SJCRH30 (cell line): Measurements from ENCODE around the gene NDUFV1. TPM values are rescaled to one million over a fixed set of nuclear protein-coding genes. Genes with fewer than 3 reads are reported as not detected.
"Not testable (repeated sequence)": the region's sequence is repeated elsewhere in the genome, so short reads cannot be mapped to it uniquely, and the experiment has no call there.

Experiments
- DNase-seq, 2 experiments: peaks; one replicate each; pipeline ENCODE4 v3.0.0-alpha.2; 2015 to 2020
- H3K27ac ChIP-seq: fragments of 250-450 bp; sonication (Bioruptor Pico); 2 replicates; pipeline ENCODE4 v1.5.1; 2020; ENCODE audit warnings: mild to moderate bottlenecking, moderate library complexity
- H3K27me3 ChIP-seq: fragments of 250-450 bp; sonication (Bioruptor Pico); 2 replicates; pipeline ENCODE4 v1.5.1; 2020; ENCODE audit warnings: mild to moderate bottlenecking, moderate library complexity
- H3K36me3 ChIP-seq: fragments of 250-450 bp; sonication (Bioruptor Pico); 2 replicates; pipeline ENCODE4 v1.5.1; 2020; ENCODE audit warnings: mild to moderate bottlenecking, moderate library complexity
- H3K4me1 ChIP-seq: fragments of 250-450 bp; sonication (Bioruptor Pico); 2 replicates; pipeline ENCODE4 v1.5.1; 2020; ENCODE audit warnings: mild to moderate bottlenecking, moderate library complexity
- H3K4me3 ChIP-seq: fragments of 250-450 bp; sonication (Bioruptor Pico); 2 replicates; pipeline ENCODE4 v1.5.1; 2020; ENCODE audit warnings: mild to moderate bottlenecking, moderate library complexity
- H3K9me3 ChIP-seq: fragments of 250-450 bp; sonication (Bioruptor Pico); replicated peaks from 2 replicates; pipeline ENCODE4 v1.5.1; 2020; ENCODE audit warnings: mild to moderate bottlenecking, moderate library complexity
- total RNA-seq: library from RNA; depleted of rRNA; stranded (reverse); fragments of >200 nt; shearing (Covaris generic); gene quantifications from 2 replicates; pipeline ENCODE4 v1.2.3, GENCODE V29; 2014; rRNA removed

The NDUFV1 gene
- total RNA-seq = 116 and 137 TPM in 2 replicates

- no peaks in the 10 kb centered on the region for H3K4me1 ChIP-seq
- H3K36me3 ChIP-seq = peaks cover 7% of the 10 kb centered on the region
- no peaks in the 10 kb centered on the region for H3K9me3 ChIP-seq
- H3K4me3 ChIP-seq = peak within 1 kb of the TSS; percentile 99
- H3K27me3 ChIP-seq = 0 out of 2 replicates have a peak, but pooled peaks cover 5% of the 10 kb centered on the region
- peak; percentile 94 to 95 for DNase-seq
- peak within 1 kb of the TSS; percentile 41; the same call in 1 of the 2 replicates for H3K27ac ChIP-seq
Observed at GRCh38 chr11:67606492-67607295, at the start of gene NDUFV1. NDUFV1 (plus strand) TSS chr11:67606936; CDS start chr11:67607005, 69 bp downstream.

GRCh38 chr11:67558084-67558772 is 48.5 kb upstream of the NDUFV1 start:
- no peaks in the 10 kb centered on the region for H3K9me3 ChIP-seq
- H3K4me1 ChIP-seq = peaks cover 4% of the 10 kb centered on the region
- H3K27ac ChIP-seq = no peak overlapping the region
- H3K4me3 ChIP-seq = no peak overlapping the region
- H3K36me3 ChIP-seq = no peaks in the 10 kb centered on the region
- no peak for DNase-seq
- no peaks in the 10 kb centered on the region for H3K27me3 ChIP-seq

- no peaks in the 10 kb centered on the region for H3K9me3 ChIP-seq
- H3K4me1 ChIP-seq = peaks cover 12% of the 10 kb centered on the region
- no peaks in the 10 kb centered on the region for H3K27me3 ChIP-seq
- H3K36me3 ChIP-seq = no peaks in the 10 kb centered on the region
- DNase-seq = no peak
- H3K4me3 ChIP-seq = no peak overlapping the region
- H3K27ac ChIP-seq = peak overlapping the region; percentile 86; the same call in 1 of the 2 replicates
Observed at GRCh38 chr11:67561971-67562619, 44.6 kb upstream of the NDUFV1 start.

GRCh38 chr11:67562963-67563704 is 43.6 kb upstream of the NDUFV1 start:
- Histone ChIP-seq H3K4me3 (peak overlapping the region; percentile 2; the same call in 1 of the 2 replicates), H3K27ac (peak overlapping the region; percentile 86), H3K36me3 (no peaks in the 10 kb centered on the region), H3K4me1 (peaks cover 12% of the 10 kb centered on the region), H3K9me3 (no peaks in the 10 kb centered on the region), H3K27me3 (no peaks in the 10 kb centered on the region)
- DNase-seq = no peak

GRCh38 chr11:67563705-67564114 is 43.0 kb upstream of the NDUFV1 start:
- H3K4me1 ChIP-seq = peaks cover 12% of the 10 kb centered on the region
- H3K27ac ChIP-seq = peak overlapping the region; percentile 86
- peak; percentile 56 to 67 for DNase-seq
- not testable (repeated sequence) for H3K27me3 ChIP-seq, H3K9me3 ChIP-seq, H3K36me3 ChIP-seq
- H3K4me3 ChIP-seq = peak overlapping the region; percentile 2; the same call in 1 of the 2 replicates

DNA sequence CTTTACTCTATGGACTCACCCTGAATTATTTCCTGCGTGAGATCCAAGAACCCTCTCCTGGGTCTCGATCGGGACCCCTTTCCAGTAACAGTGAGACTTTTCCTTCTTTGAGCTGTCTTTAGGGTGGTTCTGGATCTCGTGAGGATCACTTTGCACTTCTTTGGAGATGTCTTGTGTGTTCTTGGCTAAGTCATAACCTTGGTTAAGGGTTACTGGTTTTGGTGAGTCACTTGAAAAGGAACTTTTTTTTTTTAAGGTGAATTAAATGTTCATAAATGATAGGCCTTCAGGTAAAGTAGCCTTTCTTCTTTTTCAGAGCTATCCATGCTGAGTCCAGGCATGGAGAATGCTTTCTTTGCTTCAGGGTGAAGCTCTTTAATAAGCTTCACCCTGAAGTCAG is 42.5 kb upstream of the NDUFV1 start:
- Histone ChIP-seq H3K4me1 (peaks cover 12% of the 10 kb centered on the region), H3K27me3 (no peaks in the 10 kb centered on the region), H3K36me3 (no peaks in the 10 kb centered on the region), H3K4me3 (no peak overlapping the region), H3K27ac (peak overlapping the region; percentile 86), H3K9me3 (no peaks in the 10 kb centered on the region)
- DNase-seq = no peak

GRCh38 chr11:67571443-67571842 is 35.3 kb upstream of the NDUFV1 start:
- H3K27me3 ChIP-seq = peaks cover 6% of the 10 kb centered on the region; the same call in 1 of the 2 replicates
- DNase-seq = peak in 1 of 2 experiments; percentile 25
- no peak overlapping the region for H3K4me3 ChIP-seq
- H3K36me3 ChIP-seq = no peaks in the 10 kb centered on the region
- H3K27ac ChIP-seq = no peak overlapping the region
- no peaks in the 10 kb centered on the region for H3K9me3 ChIP-seq
- H3K4me1 ChIP-seq = no peaks in the 10 kb centered on the region

GRCh38 chr11:67572305-67572704 is 34.4 kb upstream of the NDUFV1 start:
- H3K36me3 ChIP-seq = no peaks in the 10 kb centered on the region
- H3K27me3 ChIP-seq = peaks cover 6% of the 10 kb centered on the region; the same call in 1 of the 2 replicates
- no peaks in the 10 kb centered on the region for H3K9me3 ChIP-seq
- no peak overlapping the region for H3K27ac ChIP-seq
- no peak overlapping the region for H3K4me3 ChIP-seq
- no peaks in the 10 kb centered on the region for H3K4me1 ChIP-seq
- no peak for DNase-seq

GRCh38 chr11:67572747-67573419 is 33.9 kb upstream of the NDUFV1 start:
- Histone ChIP-seq H3K4me3 (no peak overlapping the region), H3K9me3 (no peaks in the 10 kb centered on the region), H3K27ac (no peak overlapping the region), H3K4me1 (no peaks in the 10 kb centered on the region), H3K36me3 (no peaks in the 10 kb centered on the region), H3K27me3 (peaks cover 6% of the 10 kb centered on the region; the same call in 1 of the 2 replicates)
- peak; percentile 59 to 72 for DNase-seq

DNA sequence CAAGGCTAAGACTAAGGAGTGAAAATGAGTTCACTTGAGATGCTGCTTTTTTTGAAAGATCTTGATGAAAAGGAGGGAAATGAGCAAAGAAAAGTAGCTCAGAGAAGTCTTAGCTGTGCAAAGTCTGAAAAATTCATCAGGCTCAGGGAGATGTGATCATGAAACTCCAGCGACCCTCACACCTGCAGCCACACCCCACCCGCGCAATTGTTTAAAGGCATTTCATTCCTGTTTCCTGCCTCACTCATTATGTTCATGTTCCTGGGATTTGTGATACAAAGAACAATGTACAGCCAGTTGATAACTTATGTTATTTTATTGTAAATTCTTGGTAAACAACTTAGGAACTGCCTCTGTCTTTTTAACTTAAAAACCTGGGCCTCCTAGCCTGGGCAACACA is 31.8 kb upstream of the NDUFV1 start:
- no peak overlapping the region for H3K27ac ChIP-seq
- H3K27me3 ChIP-seq = peaks cover 6% of the 10 kb centered on the region
- H3K9me3 ChIP-seq = no peaks in the 10 kb centered on the region
- DNase-seq = no peak
- H3K4me3 ChIP-seq = no peak overlapping the region
- 0 out of 2 replicates have a peak, but pooled peaks cover 4% of the 10 kb centered on the region for H3K4me1 ChIP-seq
- no peaks in the 10 kb centered on the region for H3K36me3 ChIP-seq

GRCh38 chr11:67576735-67577475 is 29.8 kb upstream of the NDUFV1 start:
- DNase-seq = no peak
- no peak overlapping the region for H3K27ac ChIP-seq
- H3K4me3 ChIP-seq = no peak overlapping the region
- H3K27me3 ChIP-seq = peaks cover 6% of the 10 kb centered on the region
- H3K36me3 ChIP-seq = no peaks in the 10 kb centered on the region
- H3K9me3 ChIP-seq = no peaks in the 10 kb centered on the region
- H3K4me1 ChIP-seq = 0 out of 2 replicates have a peak, but pooled peaks cover 4% of the 10 kb centered on the region

DNA sequence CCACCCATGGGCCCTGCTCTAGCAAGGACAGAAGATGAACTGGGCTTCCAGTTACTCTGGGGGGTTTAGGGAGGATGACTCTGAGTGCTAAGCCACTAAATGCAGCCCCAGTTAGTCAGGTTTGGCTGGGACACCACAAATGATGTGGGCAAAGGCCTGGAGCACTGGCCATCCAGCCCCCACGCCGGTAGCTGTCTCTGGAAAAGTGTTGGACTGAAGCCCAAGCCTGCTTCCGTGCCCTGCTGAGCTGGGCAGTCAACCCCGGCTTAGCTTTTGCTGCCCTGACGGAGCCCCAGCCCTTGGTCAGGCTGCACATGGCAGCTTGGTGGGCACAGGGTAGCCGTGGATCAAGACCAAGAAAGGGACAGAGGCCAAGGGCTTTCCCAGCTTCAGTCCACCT is 28.8 kb upstream of the NDUFV1 start:
- no peaks in the 10 kb centered on the region for H3K36me3 ChIP-seq
- no peak for DNase-seq
- no peaks in the 10 kb centered on the region for H3K9me3 ChIP-seq
- H3K27ac ChIP-seq = no peak overlapping the region
- H3K27me3 ChIP-seq = peaks cover 6% of the 10 kb centered on the region
- no peak overlapping the region for H3K4me3 ChIP-seq
- H3K4me1 ChIP-seq = 0 out of 2 replicates have a peak, but pooled peaks cover 4% of the 10 kb centered on the region

GRCh38 chr11:67581469-67581868 is 25.3 kb upstream of the NDUFV1 start:
- Histone ChIP-seq H3K27ac (no peak overlapping the region), H3K4me1 (peaks cover 4% of the 10 kb centered on the region; the same call in 1 of the 2 replicates), H3K9me3 (no peaks in the 10 kb centered on the region), H3K36me3 (no peaks in the 10 kb centered on the region; the same call in 1 of the 2 replicates), H3K27me3 (no peaks in the 10 kb centered on the region; the same call in none of the 2 replicates), H3K4me3 (no peak overlapping the region)
- no peak for DNase-seq
